CMK (cell line): ENCODE measurements around the gene MBOAT2.
"Not testable (repeated sequence)": the region's sequence is repeated elsewhere in the genome, so short reads cannot be mapped to it uniquely, and the experiment has no call there.

ENCODE experiments used
- DNase-seq: peaks from one replicate; pipeline ENCODE4 v3.0.0-alpha.2; 2010; ENCODE audit warnings: low read depth

MBOAT2 gene, protein sequence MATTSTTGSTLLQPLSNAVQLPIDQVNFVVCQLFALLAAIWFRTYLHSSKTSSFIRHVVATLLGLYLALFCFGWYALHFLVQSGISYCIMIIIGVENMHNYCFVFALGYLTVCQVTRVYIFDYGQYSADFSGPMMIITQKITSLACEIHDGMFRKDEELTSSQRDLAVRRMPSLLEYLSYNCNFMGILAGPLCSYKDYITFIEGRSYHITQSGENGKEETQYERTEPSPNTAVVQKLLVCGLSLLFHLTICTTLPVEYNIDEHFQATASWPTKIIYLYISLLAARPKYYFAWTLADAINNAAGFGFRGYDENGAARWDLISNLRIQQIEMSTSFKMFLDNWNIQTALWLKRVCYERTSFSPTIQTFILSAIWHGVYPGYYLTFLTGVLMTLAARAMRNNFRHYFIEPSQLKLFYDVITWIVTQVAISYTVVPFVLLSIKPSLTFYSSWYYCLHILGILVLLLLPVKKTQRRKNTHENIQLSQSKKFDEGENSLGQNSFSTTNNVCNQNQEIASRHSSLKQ

GRCh38 chr2:9003616-9004337 is at the start of gene MBOAT2:
Gene MBOAT2 (minus strand): TSS chr2:9003684. CDS start chr2:9003614, 70 bp downstream.
- DNase-seq, result peak; percentile 81

GRCh38 chr2:9052821-9053533 is 49.5 kb upstream of the MBOAT2 start:
- no peak for DNase-seq

DNA sequence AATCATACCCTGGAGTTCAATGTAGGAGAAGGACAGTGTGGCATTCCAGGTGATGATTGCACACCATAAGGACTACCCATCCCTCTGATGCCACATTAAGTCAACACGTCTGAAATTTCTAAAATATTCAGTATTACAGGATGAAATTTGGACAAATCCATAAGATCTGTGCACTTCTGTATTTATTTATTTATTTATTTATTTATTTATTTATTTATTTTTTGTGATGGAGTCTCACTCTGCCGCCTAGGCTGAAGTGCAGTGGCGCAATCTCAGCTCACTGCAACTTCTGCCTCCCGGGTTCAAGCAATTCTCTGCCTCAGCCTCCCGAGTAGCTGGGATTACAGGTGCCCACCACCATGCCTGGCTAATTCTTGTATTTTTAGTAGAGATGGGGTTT is 48.0 kb upstream of the MBOAT2 start:
- not testable (repeated sequence) for DNase-seq

DNA sequence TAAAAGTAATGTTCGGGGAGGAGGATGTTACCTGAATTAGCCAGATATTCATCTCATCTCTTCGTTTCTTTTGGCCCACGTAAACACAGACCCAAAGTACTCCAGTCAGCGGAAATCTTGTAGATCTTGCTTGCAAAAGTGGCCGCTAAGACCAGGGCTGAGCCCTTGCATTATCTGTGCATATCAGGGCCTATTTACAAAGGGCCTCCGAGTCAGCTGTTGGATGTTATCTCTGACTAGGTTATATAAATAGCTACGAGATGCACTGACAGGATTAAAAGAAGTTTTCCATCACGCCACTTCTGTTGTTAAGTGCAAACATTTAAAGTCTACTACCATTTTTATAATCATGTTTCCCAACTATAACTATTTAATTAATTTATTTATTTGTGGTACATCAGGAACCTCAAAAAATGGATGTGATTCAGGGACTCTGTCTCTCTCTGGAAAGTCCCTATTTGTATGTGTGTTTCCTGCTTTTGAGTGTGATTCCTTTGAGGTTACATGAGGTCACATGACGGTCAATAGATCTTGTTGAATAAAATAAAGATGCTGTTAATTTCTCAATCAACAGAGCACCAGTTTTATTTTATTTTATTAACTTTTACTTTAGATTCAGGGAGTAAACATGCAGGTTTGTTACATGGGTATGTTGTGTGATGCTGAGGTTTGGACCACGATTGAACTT is 46.8 kb upstream of the MBOAT2 start:
- DNase-seq, result no peak

DNA sequence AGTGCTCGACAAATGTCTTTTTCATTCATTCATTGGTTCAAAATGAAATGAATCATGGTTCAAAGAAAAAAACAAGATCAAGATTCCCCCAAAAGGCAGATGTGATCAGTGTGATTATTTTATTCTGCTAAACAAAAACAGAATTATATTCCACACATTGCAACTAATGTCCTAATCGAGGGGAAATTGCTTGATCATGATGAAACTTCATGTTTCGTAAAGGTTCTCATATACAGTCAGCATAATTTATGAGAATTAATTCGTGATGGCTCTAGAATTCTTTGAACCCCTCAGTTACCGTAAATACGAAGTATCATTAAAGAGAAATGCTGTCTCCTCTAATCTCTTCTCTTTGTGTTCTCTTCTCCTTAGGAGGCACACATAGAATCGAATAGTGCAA is 42.1 kb upstream of the MBOAT2 start:
- DNase-seq, result no peak

DNA sequence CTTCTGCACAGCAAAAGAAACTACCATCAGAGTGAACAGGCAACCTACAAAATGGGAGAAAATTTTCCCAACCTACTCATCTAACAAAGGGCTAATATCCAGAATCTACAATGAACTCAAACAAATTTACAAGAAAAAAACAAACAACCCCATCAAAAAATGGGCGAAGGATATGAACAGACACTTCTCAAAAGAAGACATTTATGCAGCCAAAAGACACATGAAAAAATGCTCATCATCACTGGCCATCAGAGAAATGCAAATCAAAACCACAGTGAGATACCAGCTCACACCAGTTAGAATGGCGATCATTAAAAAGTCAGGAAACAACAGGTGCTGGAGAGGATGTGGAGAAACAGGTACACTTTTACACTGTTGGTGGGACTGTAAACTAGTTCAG is 40.0 kb upstream of the MBOAT2 start:
- not testable (repeated sequence) for DNase-seq

GRCh38 chr2:9037166-9037565 is 33.7 kb upstream of the MBOAT2 start:
- no peak for DNase-seq

- no peak for DNase-seq
These were observed 30.1 kb upstream of the MBOAT2 start for GRCh38 chr2:9033385-9034168.

GRCh38 chr2:9032536-9033255 is 29.2 kb upstream of the MBOAT2 start:
- DNase-seq, result no peak

DNA sequence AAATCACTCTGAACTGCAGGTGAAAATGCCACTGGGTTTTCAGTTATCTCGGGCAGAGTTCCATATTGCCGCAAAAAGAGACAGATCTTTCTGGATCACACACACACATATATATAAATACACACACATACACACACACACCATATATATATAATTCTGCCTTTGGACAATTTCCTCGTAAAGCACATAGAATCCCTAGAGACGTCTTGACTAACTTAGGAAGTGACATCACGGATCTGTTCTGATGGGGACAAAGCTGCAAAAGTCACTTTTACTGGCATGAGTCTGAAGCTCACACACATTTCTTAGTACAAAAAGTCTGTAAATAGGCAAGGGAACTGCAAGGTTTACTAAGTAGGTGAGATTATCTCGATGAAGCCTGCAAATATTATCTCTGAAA is 28.6 kb upstream of the MBOAT2 start:
- DNase-seq, result no peak

DNA sequence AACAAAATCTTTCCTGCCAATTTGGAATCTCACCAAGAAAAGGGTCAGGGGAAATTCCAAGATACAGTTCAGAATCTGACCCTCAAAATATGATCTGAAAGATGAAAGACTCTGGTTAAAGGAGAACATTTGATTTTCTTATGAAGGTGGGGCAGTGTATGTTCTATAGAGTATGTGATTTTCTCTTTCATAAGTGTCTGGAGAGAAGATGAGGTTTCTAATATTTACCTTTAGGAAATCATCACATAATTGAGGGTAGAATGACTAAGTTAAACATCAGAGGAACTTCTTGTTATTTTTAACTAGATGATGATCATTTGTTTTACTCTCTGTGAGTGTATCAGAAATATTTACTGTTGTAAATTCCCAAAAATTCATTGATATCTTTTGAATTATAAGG is 27.8 kb upstream of the MBOAT2 start:
- no peak for DNase-seq

DNA sequence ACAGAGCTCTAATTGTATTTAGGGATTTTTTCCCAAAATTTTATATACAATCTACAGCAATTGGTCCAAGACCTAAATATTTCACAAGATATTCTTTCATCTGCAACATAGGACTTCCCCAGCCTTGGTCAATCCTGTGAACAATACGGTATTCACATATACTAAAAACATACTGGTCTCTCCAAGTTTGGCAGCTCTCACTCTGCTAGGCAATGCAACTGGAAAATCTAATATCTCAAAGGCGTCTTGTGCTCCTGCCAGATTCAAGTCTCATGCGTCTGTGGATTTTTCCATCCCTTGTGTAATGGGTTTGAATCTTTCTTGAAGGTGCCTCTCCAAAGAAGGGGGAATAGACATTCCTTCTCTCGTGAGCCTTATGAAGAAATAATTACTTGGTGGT is 27.4 kb upstream of the MBOAT2 start:
- no peak for DNase-seq

GRCh38 chr2:9030190-9030589 is 26.7 kb upstream of the MBOAT2 start:
- DNase-seq, result no peak

DNA sequence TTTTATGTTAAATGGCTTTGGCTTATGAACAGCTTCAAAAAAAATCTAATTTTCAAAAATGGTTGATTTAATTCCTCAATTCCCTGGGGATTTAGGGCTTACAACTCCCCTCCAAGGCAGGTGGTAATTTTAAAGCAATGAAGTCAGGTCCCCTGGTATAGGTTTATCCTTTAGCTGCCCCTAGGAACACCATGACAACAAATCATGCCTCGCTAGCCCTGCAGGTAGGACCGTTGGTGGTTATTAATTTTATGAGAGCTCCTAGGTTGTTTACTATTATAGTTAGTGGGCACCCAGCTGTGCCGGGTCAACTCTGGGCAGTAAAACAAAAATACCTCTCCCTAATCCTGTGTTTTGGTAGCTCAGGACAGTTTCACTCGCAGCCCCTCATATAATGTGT is 26.2 kb upstream of the MBOAT2 start:
- DNase-seq, result no peak

DNA sequence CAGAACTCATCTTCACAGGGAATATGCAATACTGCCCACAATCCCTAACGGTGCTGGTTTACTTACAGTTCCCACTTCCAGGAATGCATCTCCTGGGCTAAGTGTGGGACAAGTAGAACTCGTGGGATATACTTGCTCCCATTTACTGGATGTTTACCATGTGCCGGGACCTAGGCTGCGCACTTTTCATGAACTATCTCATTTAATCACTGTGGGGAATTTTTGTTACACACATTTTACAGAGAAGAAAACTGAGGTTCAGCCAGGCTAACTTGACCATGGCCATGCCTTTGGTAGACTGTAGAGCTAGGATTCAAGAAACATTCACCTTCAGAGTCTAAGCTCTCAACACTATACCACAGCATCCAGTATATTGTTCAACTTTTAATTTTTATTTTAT is 24.4 kb upstream of the MBOAT2 start:
- no peak for DNase-seq

DNA sequence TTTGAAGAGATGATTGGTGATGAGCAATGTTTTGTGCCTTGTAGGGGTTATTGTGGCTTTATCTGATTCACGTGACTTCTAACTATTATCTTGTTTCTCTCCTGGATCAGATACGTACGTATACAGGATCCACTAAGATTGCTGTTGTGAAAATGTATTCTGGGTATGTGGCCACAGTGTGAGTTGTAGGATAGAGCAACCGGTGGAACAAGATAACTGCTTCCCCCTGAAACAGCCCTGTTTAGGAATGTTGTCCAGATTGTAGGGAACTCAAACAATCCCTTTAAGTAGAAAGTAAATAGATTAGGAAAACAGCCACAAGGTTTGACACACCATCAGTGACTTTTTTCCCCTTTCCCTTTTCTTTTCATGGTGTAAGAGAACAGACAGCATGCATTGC is 22.3 kb upstream of the MBOAT2 start:
- DNase-seq, result no peak

DNA sequence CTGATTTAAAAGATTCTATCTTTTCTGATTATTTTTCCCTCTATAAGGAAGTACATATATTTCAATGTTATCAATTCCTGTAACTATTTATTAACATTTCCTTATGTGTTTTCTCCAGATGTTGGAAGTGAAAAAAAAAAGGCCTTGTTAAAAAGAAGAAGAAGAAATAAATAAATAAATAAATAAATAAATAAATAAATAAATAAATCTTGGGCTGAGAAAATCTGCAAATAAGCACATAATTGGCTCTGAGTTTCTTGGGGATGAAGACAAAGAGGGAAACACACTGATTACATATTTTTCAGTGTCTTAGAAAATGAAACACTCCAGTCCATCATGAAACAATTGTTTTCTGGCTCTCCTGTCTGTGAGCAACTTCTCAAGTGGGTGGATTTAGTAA is 21.1 kb upstream of the MBOAT2 start:
- DNase-seq, result no peak

GRCh38 chr2:9021563-9022211 is 18.2 kb upstream of the MBOAT2 start:
- DNase-seq, result no peak

- DNase-seq, result no peak
These were observed 16.8 kb upstream of the MBOAT2 start for GRCh38 chr2:9020267-9020666.

- no peak for DNase-seq
These were observed 15.1 kb upstream of the MBOAT2 start for GRCh38 chr2:9018534-9018933.
